Femur (tissue), 1 donor: Measurements from ENCODE around the gene EVC2.
"Not testable (repeated sequence)": the region's sequence is repeated elsewhere in the genome, so short reads cannot be mapped to it uniquely, and the experiment has no call there.

Experiments used
- DNase-seq: peaks from one replicate; pipeline ENCODE4 v3.0.0-alpha.2; 2017

The EVC2 gene

GRCh38 chr4:5619913-5620625, 88.3 kb downstream of the EVC2 start:
- no peak for DNase-seq

GRCh38 chr4:5618051-5618960, 90.1 kb downstream of the EVC2 start:
- no peak for DNase-seq

GRCh38 chr4:5616331-5616950, 91.9 kb downstream of the EVC2 start:
- no peak for DNase-seq

GRCh38 chr4:5615496-5616075, 92.8 kb downstream of the EVC2 start:
- no peak for DNase-seq

- DNase-seq: no peak
Measured at GRCh38 chr4:5611750-5612149, 96.6 kb downstream of the EVC2 start.

GRCh38 chr4:5609306-5610007, 98.9 kb downstream of the EVC2 start:
- no peak for DNase-seq

GRCh38 chr4:5593828-5594227, 114.5 kb downstream of the EVC2 start:
- DNase-seq: not testable (repeated sequence)

GRCh38 chr4:5592272-5592671, 116.1 kb downstream of the EVC2 start:
- no peak for DNase-seq

- no peak for DNase-seq
Measured at GRCh38 chr4:5589495-5589894, 118.9 kb downstream of the EVC2 start.

- DNase-seq: no peak
Measured at GRCh38 chr4:5588046-5588445, 120.3 kb downstream of the EVC2 start.

- DNase-seq: no peak
Measured at GRCh38 chr4:5575941-5576340, 132.4 kb downstream of the EVC2 start.

GRCh38 chr4:5574386-5574785, 134.0 kb downstream of the EVC2 start:
- no peak for DNase-seq

- DNase-seq: no peak
Measured at GRCh38 chr4:5573965-5574364, 134.4 kb downstream of the EVC2 start.

GRCh38 chr4:5572751-5573150, 135.6 kb downstream of the EVC2 start:
- no peak for DNase-seq

GRCh38 chr4:5572114-5572513, 136.2 kb downstream of the EVC2 start:
- DNase-seq: no peak

- DNase-seq: no peak
Measured at GRCh38 chr4:5571646-5572045, 136.7 kb downstream of the EVC2 start.

- DNase-seq: no peak
Measured at GRCh38 chr4:5569451-5569850, 138.9 kb downstream of the EVC2 start.

- DNase-seq: no peak
Measured at GRCh38 chr4:5568931-5569330, 139.4 kb downstream of the EVC2 start.

- DNase-seq: no peak
Measured at GRCh38 chr4:5568336-5568735, 140.0 kb downstream of the EVC2 start.

GRCh38 chr4:5566991-5567390, 141.4 kb downstream of the EVC2 start:
- DNase-seq: no peak

- no peak for DNase-seq
Measured at GRCh38 chr4:5566526-5566925, 141.8 kb downstream of the EVC2 start.

GRCh38 chr4:5563856-5564255, 144.5 kb downstream of the EVC2 start:
- DNase-seq: no peak

GRCh38 chr4:5562476-5562875, 145.9 kb downstream of the EVC2 start:
- DNase-seq: no peak
